ENCODE measurements around the gene SH3BP2. TPM values are rescaled to one million over a fixed set of nuclear protein-coding genes. Genes with fewer than 3 reads are reported as not detected.
A peak's percentile ranks its signal among the peaks of the same experiment; 100 is the strongest.

The SH3BP2 gene
- total and polyA plus RNA-seq, 4 donors: 13.6 to 64.6 (median 43.3) TPM

DNA sequence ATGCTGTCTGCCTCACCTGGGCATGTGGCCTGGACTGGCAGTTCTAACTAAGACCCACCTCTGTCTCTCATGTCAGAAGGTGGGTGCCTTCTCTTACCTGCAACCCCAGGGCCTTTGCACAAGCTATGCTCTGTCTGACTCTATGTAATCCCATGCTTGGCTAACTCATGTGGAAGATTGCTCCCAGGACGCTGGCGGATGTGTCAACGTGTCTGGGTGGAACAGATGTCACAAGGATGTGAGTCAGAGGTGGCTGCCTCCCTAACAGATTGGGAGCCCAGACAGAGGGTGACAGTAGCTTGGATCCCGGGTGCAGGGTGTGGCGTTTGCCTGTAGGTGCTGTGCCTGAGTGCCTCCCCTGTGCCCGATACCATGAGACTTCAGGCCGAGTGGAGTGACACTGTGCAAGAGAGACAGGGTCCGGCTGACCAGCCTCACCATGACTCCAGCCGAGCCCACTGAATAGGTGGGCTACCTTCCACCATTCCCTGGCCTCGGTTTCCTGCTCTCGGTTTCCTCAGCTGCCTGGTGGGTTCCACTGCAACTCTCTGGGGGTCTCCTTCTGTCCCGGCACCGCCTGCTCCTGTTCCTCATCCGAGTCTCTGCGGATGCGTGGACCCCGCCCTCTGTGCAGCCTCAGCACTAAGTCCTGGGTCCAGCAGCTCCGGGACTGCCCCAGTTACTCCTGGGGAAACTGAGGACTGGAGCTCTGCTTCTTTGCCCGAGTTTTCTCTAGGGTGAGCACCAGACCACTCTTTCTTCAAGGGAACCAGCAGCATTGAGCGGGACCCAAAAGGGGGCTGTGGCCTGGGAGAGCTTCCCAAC lies 11.0 kb downstream of the SH3BP2 start:
- peaks cover 34% of the 10 kb centered on the region for H3K36me3 ChIP-seq (ENCODE audit: control insufficient read depth, insufficient read depth, low read length)
- no peak for DNase-seq (ENCODE audit: low read depth in 4 of 6, low spot score in 6 of 6)
- no peaks in the 10 kb centered on the region for H3K27me3 ChIP-seq (ENCODE audit: control insufficient read depth, insufficient read depth, low read length)
- H3K4me3 ChIP-seq (ENCODE audit: low read depth, low read length): no peak overlapping the region
- no peaks in the 10 kb centered on the region for H3K9me3 ChIP-seq (ENCODE audit: control insufficient read depth, insufficient read depth, low read length)
- H3K4me1 ChIP-seq (ENCODE audit: control insufficient read depth, insufficient read depth, low read length): peaks cover 76% of the 10 kb centered on the region
- H3K27ac ChIP-seq (ENCODE audit: low read depth, low read length): no peak overlapping the region
- 91% methylated on average over 20 of the region's 20 CpGs for WGBS (ENCODE audit: insufficient coverage)

DNA sequence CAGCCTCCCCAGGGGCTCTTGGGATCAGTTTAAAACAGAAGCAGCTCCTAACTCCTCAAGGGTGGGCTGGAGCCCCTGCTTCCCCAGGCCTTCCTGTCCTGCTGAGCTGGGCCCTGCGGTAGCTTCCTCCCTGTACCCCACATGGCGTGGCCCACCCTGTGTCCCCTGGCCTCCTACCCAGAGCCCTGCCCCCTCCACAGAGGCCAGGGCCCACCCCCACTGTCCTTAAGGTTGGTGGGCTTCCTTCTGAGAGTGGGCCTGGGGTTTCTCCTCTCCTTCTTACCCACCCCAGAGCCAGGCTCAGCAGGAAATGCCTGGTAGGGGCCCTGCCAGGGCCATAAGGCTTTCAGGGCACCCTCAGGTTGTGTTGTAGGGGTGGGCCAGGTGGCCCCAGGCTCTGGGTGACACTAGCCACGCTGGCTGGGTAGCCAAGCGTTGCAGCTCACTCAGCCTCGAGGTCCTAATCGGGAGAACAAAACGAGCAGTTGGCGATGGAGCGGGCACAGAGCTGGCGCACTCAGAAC lies 11.6 kb downstream of the SH3BP2 start:
- Histone ChIP-seq H3K4me1 (ENCODE audit: control insufficient read depth, insufficient read depth, low read length) (peaks cover 73% of the 10 kb centered on the region), H3K4me3 (ENCODE audit: low read depth, low read length) (no peak overlapping the region), H3K36me3 (ENCODE audit: control insufficient read depth, insufficient read depth, low read length) (peaks cover 29% of the 10 kb centered on the region), H3K9me3 (ENCODE audit: control insufficient read depth, insufficient read depth, low read length) (no peaks in the 10 kb centered on the region), H3K27me3 (ENCODE audit: control insufficient read depth, insufficient read depth, low read length) (no peaks in the 10 kb centered on the region), H3K27ac (ENCODE audit: low read depth, low read length) (no peak overlapping the region)
- no peak for DNase-seq (ENCODE audit: low read depth in 4 of 6, low spot score in 6 of 6)
- 87% methylated on average over 10 of the region's 10 CpGs for WGBS (ENCODE audit: insufficient coverage)

DNA sequence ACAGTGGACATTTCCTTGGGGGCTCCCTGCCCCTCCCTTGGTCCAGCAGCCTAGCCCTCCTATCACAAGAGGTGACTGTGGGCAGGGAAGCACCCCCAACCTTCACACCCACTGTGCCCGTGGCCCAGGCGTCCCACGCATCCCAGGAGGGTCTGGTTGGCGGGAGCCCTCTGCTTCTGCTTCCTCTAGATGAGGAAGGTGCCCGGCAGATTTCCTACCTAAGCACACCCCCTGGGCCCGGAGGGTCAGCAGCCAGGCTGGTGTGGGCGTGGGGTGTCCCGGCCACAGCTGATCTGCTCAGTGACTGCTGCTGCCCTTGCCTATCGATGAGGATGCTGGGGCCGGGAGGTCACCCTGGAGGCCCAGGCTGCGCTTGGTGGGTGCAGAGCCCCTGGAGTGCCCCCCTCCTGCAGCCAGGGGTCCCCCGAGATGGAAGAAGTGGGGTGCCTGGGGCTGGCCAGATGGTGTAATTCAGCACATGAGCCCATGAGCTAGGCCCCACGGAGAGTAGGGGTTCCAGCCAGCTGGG lies 12.2 kb downstream of the SH3BP2 start:
- no peak overlapping the region for H3K4me3 ChIP-seq (ENCODE audit: low read depth, low read length)
- H3K36me3 ChIP-seq (ENCODE audit: control insufficient read depth, insufficient read depth, low read length): peaks cover 34% of the 10 kb centered on the region
- H3K27ac ChIP-seq (ENCODE audit: low read depth, low read length): peak overlapping the region; percentile 77
- no peaks in the 10 kb centered on the region for H3K27me3 ChIP-seq (ENCODE audit: control insufficient read depth, insufficient read depth, low read length)
- no peaks in the 10 kb centered on the region for H3K9me3 ChIP-seq (ENCODE audit: control insufficient read depth, insufficient read depth, low read length)
- 91% methylated on average over 13 of the region's 13 CpGs for WGBS (ENCODE audit: insufficient coverage)
- DNase-seq (ENCODE audit: low read depth in 4 of 6, low spot score in 6 of 6): no peak
- peaks cover 73% of the 10 kb centered on the region for H3K4me1 ChIP-seq (ENCODE audit: control insufficient read depth, insufficient read depth, low read length)

DNA sequence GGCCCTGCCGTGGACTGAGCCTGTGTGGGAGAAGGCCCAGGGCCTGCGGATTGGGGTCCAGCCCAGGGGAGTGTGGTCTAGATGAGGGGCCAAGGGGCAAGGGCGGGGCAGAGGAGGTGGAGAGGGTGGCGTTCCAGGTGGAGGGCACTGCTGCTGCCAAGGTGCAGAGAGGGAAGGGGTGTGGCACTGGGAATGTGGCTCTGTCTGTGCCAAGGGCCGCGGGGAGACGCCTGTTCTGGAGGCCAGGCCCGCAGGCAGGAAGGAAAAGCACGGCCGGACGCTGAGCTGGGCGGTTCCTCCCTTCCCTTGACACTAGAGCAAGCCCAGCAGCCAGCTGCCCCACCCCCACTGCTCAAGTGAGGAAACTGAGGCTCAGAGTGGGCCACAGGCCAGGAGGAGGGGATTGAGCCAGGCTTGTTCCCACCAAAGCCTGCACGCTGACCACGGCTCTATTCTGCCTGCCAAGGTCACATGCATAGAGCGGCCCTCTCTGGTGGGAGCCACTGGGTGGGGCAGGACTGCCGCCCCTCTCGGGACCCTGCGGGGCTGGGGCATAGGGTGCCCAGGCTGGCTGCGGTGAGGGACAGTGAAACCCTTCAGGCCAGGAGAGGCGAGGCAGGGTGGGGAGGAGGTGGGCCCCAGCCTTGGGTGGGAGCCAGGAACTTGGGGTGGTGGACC lies 13.0 kb downstream of the SH3BP2 start:
- Histone ChIP-seq H3K4me1 (ENCODE audit: control insufficient read depth, insufficient read depth, low read length) (peaks cover 73% of the 10 kb centered on the region), H3K27me3 (ENCODE audit: control insufficient read depth, insufficient read depth, low read length) (no peaks in the 10 kb centered on the region), H3K9me3 (ENCODE audit: control insufficient read depth, insufficient read depth, low read length) (no peaks in the 10 kb centered on the region), H3K27ac (ENCODE audit: low read depth, low read length) (peak overlapping the region; percentile 77), H3K36me3 (ENCODE audit: control insufficient read depth, insufficient read depth, low read length) (peaks cover 35% of the 10 kb centered on the region), H3K4me3 (ENCODE audit: low read depth, low read length) (no peak overlapping the region)
- DNase-seq (ENCODE audit: low read depth in 4 of 6, low spot score in 6 of 6): no peak
- 73% methylated on average over 14 of the region's 20 CpGs for WGBS (ENCODE audit: insufficient coverage)

DNA sequence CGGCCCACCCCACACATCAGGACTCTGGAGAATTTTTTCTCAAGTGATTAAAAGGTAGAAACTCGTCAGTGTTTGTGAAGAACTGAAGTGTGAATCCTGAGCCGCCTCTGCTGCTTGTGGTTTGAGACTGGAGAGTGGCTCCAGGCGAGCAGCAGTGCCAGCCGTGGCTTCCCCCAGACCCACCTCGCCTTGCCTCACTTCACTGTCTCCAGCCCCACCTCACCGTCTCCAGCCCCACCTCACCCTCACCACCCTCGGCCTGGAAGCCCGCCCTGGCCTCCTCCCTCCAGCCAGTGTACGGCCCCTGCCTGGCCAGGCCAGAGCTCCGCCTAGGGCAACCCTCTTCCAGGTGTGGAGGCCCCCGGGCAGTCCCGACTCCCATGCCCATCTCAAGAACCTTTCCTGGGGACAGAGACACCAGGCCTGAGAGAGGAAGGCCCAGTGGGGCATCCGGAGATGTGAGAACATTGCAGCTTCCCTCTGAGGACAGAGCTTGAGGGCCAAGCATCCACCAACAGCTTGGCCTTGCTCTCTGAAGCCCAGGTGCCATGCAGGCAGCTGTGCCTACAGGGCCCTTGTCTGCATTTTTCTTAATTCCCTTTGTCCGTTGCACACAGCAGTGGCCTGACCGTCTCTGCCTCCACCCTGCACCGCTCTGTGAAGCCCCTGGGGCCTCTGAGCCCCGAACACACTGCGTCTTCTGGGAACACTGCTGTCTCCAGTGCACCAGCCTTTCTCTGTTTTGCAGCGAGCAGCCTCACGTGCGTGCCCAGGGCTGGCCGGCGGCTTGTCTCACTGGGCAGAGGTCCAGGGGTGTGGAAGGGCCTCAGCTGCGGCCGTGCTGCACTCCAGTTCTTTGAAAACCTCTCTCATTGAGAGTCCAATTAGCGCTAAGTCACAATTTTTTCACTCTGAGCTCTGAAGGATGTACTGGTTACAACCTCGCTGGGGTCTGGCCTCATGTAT lies 13.8 kb downstream of the SH3BP2 start:
- Histone ChIP-seq H3K9me3 (ENCODE audit: control insufficient read depth, insufficient read depth, low read length) (no peaks in the 10 kb centered on the region), H3K4me3 (ENCODE audit: low read depth, low read length) (no peak overlapping the region), H3K27me3 (ENCODE audit: control insufficient read depth, insufficient read depth, low read length) (no peaks in the 10 kb centered on the region), H3K4me1 (ENCODE audit: control insufficient read depth, insufficient read depth, low read length) (peaks cover 73% of the 10 kb centered on the region), H3K36me3 (ENCODE audit: control insufficient read depth, insufficient read depth, low read length) (peaks cover 41% of the 10 kb centered on the region), H3K27ac (ENCODE audit: low read depth, low read length) (peak overlapping the region; percentile 77)
- 36% methylated on average over 24 of the region's 28 CpGs for WGBS (ENCODE audit: insufficient coverage)
- DNase-seq (ENCODE audit: low read depth in 4 of 6, low spot score in 6 of 6): peak in 2 of 6 donors; percentile 71 to 83

DNA sequence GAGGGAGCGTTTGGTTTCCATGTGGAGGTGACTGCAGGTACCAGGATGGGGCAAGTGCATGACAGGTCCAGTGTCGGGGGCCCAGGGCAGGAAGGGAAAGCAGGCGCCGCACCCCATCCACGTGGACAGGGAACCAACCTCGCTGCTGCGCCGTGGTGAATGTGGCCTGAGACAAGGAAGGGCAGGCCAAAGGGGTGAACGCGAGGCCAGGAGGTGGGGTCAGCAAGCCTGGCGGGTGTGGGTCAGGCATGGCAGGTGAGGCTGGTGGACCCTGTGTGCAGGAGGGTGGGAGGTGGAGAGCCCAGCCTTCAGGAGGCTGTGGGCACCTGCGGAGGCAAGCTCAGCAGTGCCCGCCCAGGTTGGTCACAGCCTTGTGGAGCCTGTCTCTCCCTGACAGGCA lies 14.7 kb downstream of the SH3BP2 start:
- H3K9me3 ChIP-seq (ENCODE audit: control insufficient read depth, insufficient read depth, low read length): no peaks in the 10 kb centered on the region
- no peak for DNase-seq (ENCODE audit: low read depth in 4 of 6, low spot score in 6 of 6)
- peak overlapping the region; percentile 77 for H3K27ac ChIP-seq (ENCODE audit: low read depth, low read length)
- peaks cover 77% of the 10 kb centered on the region for H3K4me1 ChIP-seq (ENCODE audit: control insufficient read depth, insufficient read depth, low read length)
- no peak overlapping the region for H3K4me3 ChIP-seq (ENCODE audit: low read depth, low read length)
- H3K36me3 ChIP-seq (ENCODE audit: control insufficient read depth, insufficient read depth, low read length): peaks cover 47% of the 10 kb centered on the region
- WGBS (ENCODE audit: insufficient coverage): 92% methylated on average over 13 of the region's 13 CpGs
- no peaks in the 10 kb centered on the region for H3K27me3 ChIP-seq (ENCODE audit: control insufficient read depth, insufficient read depth, low read length)

DNA sequence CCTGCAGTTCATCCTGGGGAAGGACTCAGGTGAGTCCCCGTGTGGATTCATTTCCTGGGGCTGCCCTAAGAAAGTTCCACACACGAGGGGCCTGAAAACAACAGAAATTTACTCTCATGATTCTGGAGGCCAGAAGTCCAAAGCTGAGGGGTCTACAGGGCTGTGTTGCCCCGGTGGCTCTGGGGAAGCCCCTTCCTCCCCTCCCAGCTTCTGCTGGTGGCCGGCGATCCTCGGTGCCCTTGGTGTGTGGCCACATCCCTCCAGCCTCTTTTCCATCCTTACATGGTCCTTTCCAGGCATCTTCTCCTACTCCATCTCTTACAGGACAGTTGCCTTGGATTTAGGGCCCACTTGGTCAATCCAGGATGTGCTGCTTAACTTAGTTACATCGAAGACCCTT lies 15.1 kb downstream of the SH3BP2 start:
- 94% methylated on average over 6 of the region's 7 CpGs for WGBS (ENCODE audit: insufficient coverage)
- Histone ChIP-seq H3K4me1 (ENCODE audit: control insufficient read depth, insufficient read depth, low read length) (peaks cover 76% of the 10 kb centered on the region), H3K9me3 (ENCODE audit: control insufficient read depth, insufficient read depth, low read length) (no peaks in the 10 kb centered on the region), H3K4me3 (ENCODE audit: low read depth, low read length) (no peak overlapping the region), H3K36me3 (ENCODE audit: control insufficient read depth, insufficient read depth, low read length) (peaks cover 47% of the 10 kb centered on the region), H3K27me3 (ENCODE audit: control insufficient read depth, insufficient read depth, low read length) (no peaks in the 10 kb centered on the region), H3K27ac (ENCODE audit: low read depth, low read length) (no peak overlapping the region)
- no peak for DNase-seq (ENCODE audit: low read depth in 4 of 6, low spot score in 6 of 6)

DNA sequence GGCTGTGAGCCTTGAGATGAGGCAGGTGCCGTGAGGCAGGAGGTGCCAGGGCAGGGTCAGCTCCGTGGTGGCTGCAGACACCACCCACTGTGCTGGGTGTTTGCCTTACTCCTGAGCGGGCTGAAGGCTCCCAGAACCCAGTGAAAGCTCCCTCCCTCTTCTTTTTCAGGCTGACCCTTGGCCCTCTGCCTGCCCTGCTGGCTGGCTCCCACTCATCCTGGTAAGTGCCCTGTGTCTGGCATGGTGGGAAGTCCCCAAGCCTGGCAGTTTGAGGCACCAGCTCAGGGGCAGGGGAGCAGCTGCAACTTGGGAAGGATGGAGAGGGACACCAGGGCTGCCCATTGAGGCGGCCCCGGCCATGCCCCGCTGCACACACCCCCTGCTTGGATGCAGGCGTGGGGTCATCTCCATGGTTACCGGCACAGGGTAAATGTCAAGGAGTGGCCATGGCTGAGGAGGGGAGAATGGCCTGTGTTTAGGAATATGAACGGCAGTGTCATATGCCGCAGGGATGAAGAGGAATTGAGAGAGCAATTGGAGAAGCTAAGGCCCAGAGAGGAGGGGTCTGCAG lies 16.8 kb downstream of the SH3BP2 start:
- Histone ChIP-seq H3K9me3 (ENCODE audit: control insufficient read depth, insufficient read depth, low read length) (no peaks in the 10 kb centered on the region), H3K36me3 (ENCODE audit: control insufficient read depth, insufficient read depth, low read length) (peaks cover 45% of the 10 kb centered on the region), H3K4me1 (ENCODE audit: control insufficient read depth, insufficient read depth, low read length) (peaks cover 71% of the 10 kb centered on the region), H3K27me3 (ENCODE audit: control insufficient read depth, insufficient read depth, low read length) (no peaks in the 10 kb centered on the region), H3K4me3 (ENCODE audit: low read depth, low read length) (no peak overlapping the region), H3K27ac (ENCODE audit: low read depth, low read length) (no peak overlapping the region)
- no peak for DNase-seq (ENCODE audit: low read depth in 4 of 6, low spot score in 6 of 6)
- WGBS (ENCODE audit: insufficient coverage): 39% methylated on average over 9 of the region's 10 CpGs

DNA sequence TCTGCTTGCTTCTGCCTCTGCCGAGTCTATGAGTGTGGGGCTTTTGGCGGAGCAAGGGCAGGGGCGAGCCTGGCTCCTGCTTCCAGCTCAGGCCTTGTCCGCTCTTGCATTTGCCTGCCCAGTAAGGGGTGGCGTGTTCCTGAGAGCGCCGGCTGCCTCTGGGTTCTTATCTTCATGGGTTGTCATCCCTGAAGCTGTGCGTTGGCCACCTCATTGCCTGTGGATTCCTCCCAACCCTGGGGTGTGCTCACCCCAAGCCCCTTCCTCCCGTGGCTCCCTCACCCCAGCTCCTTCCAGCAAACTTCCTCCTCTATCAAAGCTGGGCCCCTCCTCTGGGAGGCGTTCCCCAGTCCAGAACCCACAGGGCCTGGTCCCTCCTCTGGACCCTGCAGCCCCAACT lies 17.5 kb downstream of the SH3BP2 start:
- Histone ChIP-seq H3K4me3 (ENCODE audit: low read depth, low read length) (no peak overlapping the region), H3K27me3 (ENCODE audit: control insufficient read depth, insufficient read depth, low read length) (no peaks in the 10 kb centered on the region), H3K36me3 (ENCODE audit: control insufficient read depth, insufficient read depth, low read length) (peaks cover 44% of the 10 kb centered on the region), H3K27ac (ENCODE audit: low read depth, low read length) (no peak overlapping the region), H3K9me3 (ENCODE audit: control insufficient read depth, insufficient read depth, low read length) (no peaks in the 10 kb centered on the region), H3K4me1 (ENCODE audit: control insufficient read depth, insufficient read depth, low read length) (peaks cover 64% of the 10 kb centered on the region)
- no peak for DNase-seq (ENCODE audit: low read depth in 4 of 6, low spot score in 6 of 6)
- 79% methylated on average over 10 of the region's 10 CpGs for WGBS (ENCODE audit: insufficient coverage)

All from spinal cord (tissue), 10 donors.